ENCODE measurements around the gene SFT2D2.
"Not testable (repeated sequence)": the region's sequence is repeated elsewhere in the genome, so short reads cannot be mapped to it uniquely, and the experiment has no call there.

DNA sequence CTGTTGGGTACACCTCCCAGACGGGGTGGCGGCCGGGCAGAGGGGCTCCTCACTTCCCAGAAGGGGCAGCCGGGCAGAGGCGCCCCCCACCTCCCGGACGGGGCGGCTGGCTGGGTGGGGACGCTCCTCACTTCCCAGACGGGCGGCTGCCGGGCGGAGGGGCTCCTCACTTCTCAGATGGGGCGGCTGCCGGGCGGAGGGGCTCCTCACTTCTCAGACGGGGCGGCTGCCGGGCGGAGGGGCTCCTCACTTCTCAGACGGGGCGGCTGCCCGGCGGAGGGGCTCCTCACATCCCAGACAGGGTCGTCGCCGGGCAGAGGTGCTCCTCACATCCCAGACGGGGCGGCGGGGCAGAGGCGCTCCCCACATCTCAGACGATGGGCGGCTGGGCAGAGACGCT, 18.1 kb upstream of the SFT2D2 start:
- TF ChIP-seq, protein P1, sequence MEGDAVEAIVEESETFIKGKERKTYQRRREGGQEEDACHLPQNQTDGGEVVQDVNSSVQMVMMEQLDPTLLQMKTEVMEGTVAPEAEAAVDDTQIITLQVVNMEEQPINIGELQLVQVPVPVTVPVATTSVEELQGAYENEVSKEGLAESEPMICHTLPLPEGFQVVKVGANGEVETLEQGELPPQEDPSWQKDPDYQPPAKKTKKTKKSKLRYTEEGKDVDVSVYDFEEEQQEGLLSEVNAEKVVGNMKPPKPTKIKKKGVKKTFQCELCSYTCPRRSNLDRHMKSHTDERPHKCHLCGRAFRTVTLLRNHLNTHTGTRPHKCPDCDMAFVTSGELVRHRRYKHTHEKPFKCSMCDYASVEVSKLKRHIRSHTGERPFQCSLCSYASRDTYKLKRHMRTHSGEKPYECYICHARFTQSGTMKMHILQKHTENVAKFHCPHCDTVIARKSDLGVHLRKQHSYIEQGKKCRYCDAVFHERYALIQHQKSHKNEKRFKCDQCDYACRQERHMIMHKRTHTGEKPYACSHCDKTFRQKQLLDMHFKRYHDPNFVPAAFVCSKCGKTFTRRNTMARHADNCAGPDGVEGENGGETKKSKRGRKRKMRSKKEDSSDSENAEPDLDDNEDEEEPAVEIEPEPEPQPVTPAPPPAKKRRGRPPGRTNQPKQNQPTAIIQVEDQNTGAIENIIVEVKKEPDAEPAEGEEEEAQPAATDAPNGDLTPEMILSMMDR (IDR thresholded peaks at IDR 0.05), result not testable (repeated sequence)
- not testable (repeated sequence) for TF ChIP-seq EZH2phosphoT487, EZH2 (IDR thresholded peaks at IDR 0.05)

Measured in neural progenitor cell (in vitro differentiated cells).